HEK293T (cell line): ENCODE measurements around the gene BLOC1S3.

Source experiments
- CTCF ChIA-PET: fragments of 350-600 bp; formaldehyde crosslinking; extraction: SDS; loops from one replicate; lab custom pipeline; 2021; ENCODE audit warnings: antibody characterized with exemption, inconsistent platforms; lab: Yijun Ruan, JAX
- POLR2A ChIA-PET: fragments of 350-600 bp; formaldehyde crosslinking; extraction: SDS; loops from one replicate; lab custom pipeline; 2020; ENCODE audit warnings: antibody characterized with exemption, inconsistent platforms; lab: Yijun Ruan, JAX
- DNase-seq: peaks from one replicate; pipeline ENCODE4 v3.0.0; 2012; ENCODE audit warnings: mixed read lengths; ENCODE audit errors: extremely low spot score
- ARNT ChIP-seq: fragments of 450-650 bp; IDR thresholded peaks from 2 replicates; pipeline ENCODE4 v1.6.1; 2017; ENCODE audit warnings: mild to moderate bottlenecking
- BHLHE40 ChIP-seq: fragments of 450-650 bp; IDR thresholded peaks from 2 replicates; pipeline ENCODE4 v1.6.1; 2016; ENCODE audit warnings: mild to moderate bottlenecking, moderate library complexity, borderline replicate concordance
- CTBP1 ChIP-seq: fragments of 450-650 bp; IDR thresholded peaks from 2 replicates; pipeline ENCODE4 v1.6.1; 2016; ENCODE audit warnings: borderline replicate concordance
- ELF4 ChIP-seq: fragments of 450-650 bp; IDR thresholded peaks from 2 replicates; pipeline ENCODE4 v1.6.1; 2017; ENCODE audit warnings: antibody characterized with exemption
- FOXA1 ChIP-seq: fragments of 450-650 bp; IDR thresholded peaks from 2 replicates; pipeline ENCODE4 v1.6.1; 2016; ENCODE audit warnings: mild to moderate bottlenecking
- FOXK2 ChIP-seq: fragments of 450-650 bp; IDR thresholded peaks from 2 replicates; pipeline ENCODE4 v1.6.1; 2016; ENCODE audit warnings: mild to moderate bottlenecking
- FOXM1 ChIP-seq: fragments of 450-650 bp; IDR thresholded peaks from 2 replicates; pipeline ENCODE4 v1.6.1; 2017; ENCODE audit warnings: mild to moderate bottlenecking, borderline replicate concordance
- HDGF ChIP-seq: fragments of 450-650 bp; IDR thresholded peaks from 2 replicates; pipeline ENCODE4 v1.6.1; 2017; ENCODE audit warnings: antibody characterized with exemption, borderline replicate concordance
- L3MBTL2 ChIP-seq: fragments of 450-650 bp; conservative IDR thresholded peaks from 2 replicates; pipeline ENCODE4 v1.6.1; 2016; ENCODE audit warnings: mild to moderate bottlenecking
- LEF1 ChIP-seq: fragments of 450-650 bp; IDR thresholded peaks from 2 replicates; pipeline ENCODE4 v1.6.1; 2017; ENCODE audit warnings: mild to moderate bottlenecking, borderline replicate concordance
- NFRKB ChIP-seq: fragments of 450-650 bp; IDR thresholded peaks from 2 replicates; pipeline ENCODE4 v1.6.1; 2016; ENCODE audit warnings: mild to moderate bottlenecking, moderate library complexity
- PKNOX1 ChIP-seq: fragments of 450-650 bp; IDR thresholded peaks from 2 replicates; pipeline ENCODE4 v1.6.1; 2016
- SP1 ChIP-seq: fragments of 450-650 bp; IDR thresholded peaks from 2 replicates; pipeline ENCODE4 v1.6.1; 2017
- SUZ12 ChIP-seq: fragments of 450-650 bp; IDR thresholded peaks from 2 replicates; pipeline ENCODE4 v1.6.1; 2016; ENCODE audit warnings: mild to moderate bottlenecking
- TARDBP ChIP-seq: fragments of 450-650 bp; IDR thresholded peaks from 2 replicates; pipeline ENCODE4 v1.6.1; 2016
- ZNF384 ChIP-seq: fragments of 450-650 bp; IDR thresholded peaks from 2 replicates; pipeline ENCODE4 v1.6.1; 2016

Gene BLOC1S3

GRCh38 chr19:45139286-45140143, 39.1 kb upstream of the BLOC1S3 start:
- ChIA-PET POLR2A (no interaction called here), CTCF (no interaction called here)
- TF ChIP-seq PKNOX1 (no peak), HDGF (no peak), SUZ12 (no peak), FOXK2 (no peak), ELF4 (no peak), ZNF384 (no peak), BHLHE40 (no peak), FOXM1 (no peak), NFRKB (no peak), SP1 (no peak), FOXA1 (no peak), LEF1 (no peak), ARNT (no peak), CTBP1 (no peak), L3MBTL2 (no peak), TARDBP (no peak)
- DNase-seq = no peak

GRCh38 chr19:45140144-45140503, 38.5 kb upstream of the BLOC1S3 start:
- POLR2A ChIA-PET = no interaction called here
- CTCF ChIA-PET = no interaction called here
- TF ChIP-seq TARDBP (no peak), HDGF (no peak), LEF1 (no peak), FOXM1 (no peak), CTBP1 (no peak), NFRKB (no peak), SP1 (no peak), ARNT (no peak), L3MBTL2 (no peak), PKNOX1 (no peak), FOXK2 (no peak), BHLHE40 (no peak), FOXA1 (no peak), ELF4 (no peak), SUZ12 (no peak), ZNF384 (no peak)
- DNase-seq = no peak

- TF ChIP-seq L3MBTL2 (no peak), LEF1 (no peak), FOXK2 (no peak), SUZ12 (no peak), FOXM1 (no peak), BHLHE40 (no peak), FOXA1 (no peak)
- CTCF ChIA-PET = no interaction called here
- POLR2A ChIA-PET = no interaction called here
- no peak for DNase-seq
Observed at GRCh38 chr19:45140533-45140932, 38.1 kb upstream of the BLOC1S3 start.

GRCh38 chr19:45141203-45141900, 37.2 kb upstream of the BLOC1S3 start:
- CTCF ChIA-PET = no interaction called here
- DNase-seq = no peak
- TF ChIP-seq L3MBTL2 (no peak), SP1 (no peak), CTBP1 (no peak), ZNF384 (no peak), SUZ12 (no peak), ARNT (no peak), HDGF (no peak), TARDBP (no peak), FOXK2 (no peak), BHLHE40 (no peak), FOXA1 (no peak), PKNOX1 (no peak), ELF4 (no peak), FOXM1 (no peak), NFRKB (no peak), LEF1 (no peak)
- POLR2A ChIA-PET = interaction anchor here (1.1 kb wide), 1 partner anchor 36 kb away, joined by 3 read pairs; the partner anchor contains the start of gene TRAPPC6A

- POLR2A ChIA-PET = interaction anchor here (0.6 to 1.1 kb wide), 2 partner anchors 33 to 36 kb away, joined by 3 read pairs; partner anchors contain the start of gene TRAPPC6A
- CTCF ChIA-PET = no interaction called here
Observed at GRCh38 chr19:45142016-45142725, 36.4 kb upstream of the BLOC1S3 start.

More at GRCh38 chr19:45142016-45142725, 36.4 kb upstream of the BLOC1S3 start:
- TF ChIP-seq HDGF = no peak
- TF ChIP-seq L3MBTL2 = no peak
- no peak for TF ChIP-seq CTBP1
- no peak for TF ChIP-seq SUZ12
- no peak for TF ChIP-seq FOXA1
- TF ChIP-seq SP1 = no peak
- no peak for TF ChIP-seq ELF4
- TF ChIP-seq LEF1 = no peak
- TF ChIP-seq FOXK2 = no peak
- no peak for TF ChIP-seq FOXM1
- no peak for TF ChIP-seq NFRKB
- DNase-seq = no peak
